Panc1 (cell line): Measurements from ENCODE around the gene CHSY1.

Source experiments
- CTCF ChIP-seq: fragments of 450-650 bp; IDR thresholded peaks from 2 replicates; pipeline ENCODE4 v1.5.1; 2017; ENCODE audit warnings: mild to moderate bottlenecking
- SIN3A ChIP-seq: IDR thresholded peaks from 2 replicates; pipeline ENCODE4 v1.6.1; 2012; ENCODE audit warnings: low read depth, mild to moderate bottlenecking, low read length, moderate library complexity, borderline replicate concordance; ENCODE audit not compliant: insufficient read depth
- TCF7L2 ChIP-seq: IDR thresholded peaks from 2 replicates; pipeline ENCODE4 v1.6.1; 2011; ENCODE audit warnings: mild to moderate bottlenecking, low read depth, low read length, inconsistent platforms

DNA sequence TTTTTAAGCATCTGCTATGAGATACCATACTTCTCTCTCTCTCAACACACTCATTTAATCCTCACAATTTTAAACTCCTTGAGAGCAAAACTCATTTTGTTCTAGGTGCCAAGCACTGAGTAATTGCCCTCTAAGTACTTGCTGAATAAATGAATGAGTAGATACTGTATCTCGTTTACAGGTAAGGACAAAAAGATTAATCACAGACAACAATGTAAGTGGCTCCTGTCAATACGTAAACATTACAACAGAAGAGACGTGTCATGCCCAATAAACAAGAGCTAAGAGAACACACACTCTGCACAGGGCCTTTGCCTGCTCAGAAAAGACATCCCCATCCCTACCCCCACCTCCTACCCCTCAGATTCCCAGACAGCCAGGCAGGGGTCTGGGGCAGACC lies 59.8 kb downstream of the CHSY1 start:
- TF ChIP-seq CTCF (no peak), SIN3A (no peak), TCF7L2 (no peak)
